Measurements from ENCODE around the gene PKDCC. TPM values are rescaled to one million over a fixed set of nuclear protein-coding genes. Genes with fewer than 3 reads are reported as not detected.
A peak's percentile ranks its signal among the peaks of the same experiment; 100 is the strongest.

PKDCC gene
- total RNA-seq, 2 donors from 2014 or later, result 85.3 to 105 TPM

GRCh38 chr2:42071791-42072190 is 24.0 kb downstream of the PKDCC start:
- DNase-seq, result no peak
- no peak for TF ChIP-seq CTCF (conservative IDR thresholded peaks at IDR 0.05)
- Mint-ChIP-seq H3K4me3 (no peak overlapping the region), H3K27me3 (ENCODE audit: insufficient read depth) (peaks cover 30% of the 10 kb centered on the region), H3K4me1 (peaks cover 25% of the 10 kb centered on the region), H3K9me3 (no peaks in the 10 kb centered on the region), H3K27ac (no peak overlapping the region), H3K36me3 (ENCODE audit: low read depth) (no peaks in the 10 kb centered on the region)
- WGBS, 2 experiments (ENCODE audit: insufficient coverage in 1 of 2, insufficient read length in 1 of 2), result 94 to 95% methylated on average over 3 to 4 of the region's 4 CpGs
- Histone ChIP-seq H3K9me3 (ENCODE audit: control insufficient read depth, low read length) (no peaks in the 10 kb centered on the region), H3K27ac (ENCODE audit: low read depth, low read length) (no peak overlapping the region), H3K9ac (ENCODE audit: extremely low read depth, low read length, poor library complexity, severe bottlenecking) (no peak overlapping the region), H3K27me3 (ENCODE audit: control insufficient read depth, insufficient read depth, low read length, poor library complexity, severe bottlenecking) (no peaks in the 10 kb centered on the region), H3K4me1 (ENCODE audit: control insufficient read depth, insufficient read depth, low read length) (no peaks in the 10 kb centered on the region), H3K36me3 (ENCODE audit: control insufficient read depth, insufficient read depth, low read length) (no peaks in the 10 kb centered on the region), H3K4me3 (ENCODE audit: low read length) (no peak overlapping the region)

DNA sequence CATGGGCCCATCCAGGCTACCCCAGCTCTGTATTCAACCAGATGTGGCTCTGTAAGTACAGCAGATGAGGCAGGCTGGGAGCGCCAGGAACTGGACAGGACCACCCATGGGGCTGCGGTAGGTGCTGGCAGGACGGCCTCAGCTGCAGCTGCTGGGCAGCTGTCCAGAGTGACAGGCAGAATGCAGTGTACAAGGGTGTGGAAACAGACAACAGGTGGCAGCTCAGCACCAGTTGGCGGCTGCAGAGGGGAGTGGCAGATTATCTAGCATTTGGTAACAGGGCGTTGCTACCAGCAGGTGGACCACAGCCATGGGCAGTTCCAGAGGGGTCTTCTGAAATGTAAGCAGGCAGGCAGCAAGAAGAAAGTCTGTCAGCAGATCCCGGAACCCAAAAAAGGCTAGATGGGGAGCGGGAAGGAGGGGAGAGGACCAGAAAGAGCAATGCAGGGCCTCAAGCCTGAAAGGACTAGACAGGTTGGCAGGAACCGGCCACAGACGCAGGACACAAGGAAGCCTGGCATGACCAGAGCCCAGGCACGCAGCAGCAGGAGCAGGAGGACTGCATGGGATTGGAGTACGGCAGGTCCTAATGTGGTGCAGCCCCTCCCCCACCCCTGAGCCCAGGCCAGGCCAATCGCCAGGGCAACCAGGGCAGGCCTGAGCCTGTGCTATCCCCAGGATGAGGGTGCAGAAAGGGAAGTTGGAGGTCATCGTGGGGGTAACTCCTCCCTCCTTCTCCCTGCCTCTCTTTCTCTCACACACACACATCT is 24.7 kb downstream of the PKDCC start:
- Mint-ChIP-seq H3K27ac (no peak overlapping the region), H3K36me3 (ENCODE audit: low read depth) (no peaks in the 10 kb centered on the region)
- peak; percentile 64 for DNase-seq

DNA sequence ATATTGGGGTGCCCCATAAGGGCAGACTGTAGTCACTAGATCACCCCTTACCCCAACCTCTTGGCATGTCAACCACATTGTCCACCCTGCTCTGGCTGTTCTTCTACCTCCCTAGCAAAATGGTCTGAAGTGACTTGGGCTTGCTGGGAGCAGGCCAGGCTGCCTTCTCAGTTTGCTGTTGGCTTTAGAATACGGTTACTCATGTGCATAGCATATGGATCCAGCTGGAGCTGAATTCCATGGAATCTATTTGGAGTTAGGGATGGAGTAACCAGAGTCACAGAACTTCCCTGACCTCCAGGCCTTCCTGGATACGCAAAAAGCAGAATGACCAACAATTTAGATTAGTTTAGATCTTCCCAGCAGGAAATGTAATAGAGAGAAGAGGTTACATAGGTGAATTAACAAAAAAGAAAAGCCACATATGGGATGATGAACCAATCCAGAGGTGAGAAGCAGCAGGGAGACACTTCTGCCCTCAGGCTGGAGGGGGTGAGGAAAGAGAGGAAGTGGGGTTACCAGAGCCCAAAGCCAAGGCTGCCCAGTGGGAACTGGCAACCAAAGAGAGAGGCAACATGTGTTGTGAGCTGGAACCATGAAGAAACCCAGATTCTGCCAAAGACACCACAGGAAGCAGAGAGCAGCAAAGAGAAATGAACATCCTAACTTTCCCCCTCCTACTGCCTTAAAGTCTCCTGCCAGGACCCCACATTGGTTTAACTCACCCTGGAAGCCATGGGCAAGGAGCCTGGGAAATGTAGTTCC is 26.1 kb downstream of the PKDCC start:
- Mint-ChIP-seq H3K9me3 (no peaks in the 10 kb centered on the region), H3K27me3 (ENCODE audit: insufficient read depth) (peaks cover 29% of the 10 kb centered on the region), H3K36me3 (ENCODE audit: low read depth) (no peaks in the 10 kb centered on the region), H3K27ac (no peak overlapping the region), H3K4me1 (peaks cover 14% of the 10 kb centered on the region), H3K4me3 (no peak overlapping the region)
- Histone ChIP-seq H3K4me3 (ENCODE audit: low read length) (no peak overlapping the region), H3K9ac (ENCODE audit: extremely low read depth, low read length, poor library complexity, severe bottlenecking) (no peak overlapping the region), H3K36me3 (ENCODE audit: control insufficient read depth, insufficient read depth, low read length) (no peaks in the 10 kb centered on the region), H3K27me3 (ENCODE audit: control insufficient read depth, insufficient read depth, low read length, poor library complexity, severe bottlenecking) (no peaks in the 10 kb centered on the region), H3K27ac (ENCODE audit: low read depth, low read length) (no peak overlapping the region), H3K4me1 (ENCODE audit: control insufficient read depth, insufficient read depth, low read length) (no peaks in the 10 kb centered on the region), H3K9me3 (ENCODE audit: control insufficient read depth, low read length) (no peaks in the 10 kb centered on the region)
- no peak for DNase-seq
- TF ChIP-seq CTCF (conservative IDR thresholded peaks at IDR 0.05), result no peak
- 95 to 98% methylated on average over 2 of the region's 2 CpGs for WGBS, 2 experiments (ENCODE audit: insufficient coverage in 1 of 2, insufficient read length in 1 of 2)

More for the DNA sequence above, 24.7 kb downstream of the PKDCC start:
- Mint-ChIP-seq H3K9me3 (no peaks in the 10 kb centered on the region), H3K4me3 (no peak overlapping the region), H3K4me1 (peaks cover 21% of the 10 kb centered on the region), H3K27me3 (ENCODE audit: insufficient read depth) (peaks cover 36% of the 10 kb centered on the region)
- H3K27ac ChIP-seq (ENCODE audit: low read depth, low read length), result no peak overlapping the region
- H3K27me3 ChIP-seq (ENCODE audit: control insufficient read depth, insufficient read depth, low read length, poor library complexity, severe bottlenecking), result no peaks in the 10 kb centered on the region
- H3K4me1 ChIP-seq (ENCODE audit: control insufficient read depth, insufficient read depth, low read length), result no peaks in the 10 kb centered on the region
- no peak overlapping the region for H3K4me3 ChIP-seq (ENCODE audit: low read length)
- WGBS, 2 experiments (ENCODE audit: insufficient coverage in 1 of 2, insufficient read length in 1 of 2), result 77 to 82% methylated on average over 10 to 13 of the region's 13 CpGs
- H3K9me3 ChIP-seq (ENCODE audit: control insufficient read depth, low read length), result no peaks in the 10 kb centered on the region
- no peaks in the 10 kb centered on the region for H3K36me3 ChIP-seq (ENCODE audit: control insufficient read depth, insufficient read depth, low read length)
- H3K9ac ChIP-seq (ENCODE audit: extremely low read depth, low read length, poor library complexity, severe bottlenecking), result no peak overlapping the region
- TF ChIP-seq CTCF (conservative IDR thresholded peaks at IDR 0.05), result peak; percentile 42

Measured in endodermal cell (in vitro differentiated cells).